ENCODE results near the gene ACACA.

The ACACA gene

DNA sequence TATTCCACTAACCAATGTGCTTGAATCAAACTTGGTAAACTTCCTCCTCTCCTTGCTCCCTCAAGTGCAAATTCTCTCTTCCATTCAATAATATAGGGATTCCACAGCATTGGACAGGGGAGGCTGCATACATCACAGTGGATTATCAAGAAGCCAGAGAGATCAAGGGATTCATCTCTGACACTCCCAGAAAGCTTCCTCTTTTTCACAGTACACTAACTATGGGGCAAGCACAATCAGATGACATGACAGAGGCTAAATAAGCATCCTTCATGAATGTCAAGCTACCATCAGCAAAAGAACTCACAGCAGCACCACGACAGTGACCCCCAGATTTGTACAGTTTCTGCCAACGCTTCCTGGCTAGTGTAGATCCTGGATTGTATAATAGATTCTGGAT is 209.3 kb downstream of the ACACA start:
- no peak for DNase-seq (ENCODE audit: low read depth)
- TF ChIP-seq, protein P1, sequence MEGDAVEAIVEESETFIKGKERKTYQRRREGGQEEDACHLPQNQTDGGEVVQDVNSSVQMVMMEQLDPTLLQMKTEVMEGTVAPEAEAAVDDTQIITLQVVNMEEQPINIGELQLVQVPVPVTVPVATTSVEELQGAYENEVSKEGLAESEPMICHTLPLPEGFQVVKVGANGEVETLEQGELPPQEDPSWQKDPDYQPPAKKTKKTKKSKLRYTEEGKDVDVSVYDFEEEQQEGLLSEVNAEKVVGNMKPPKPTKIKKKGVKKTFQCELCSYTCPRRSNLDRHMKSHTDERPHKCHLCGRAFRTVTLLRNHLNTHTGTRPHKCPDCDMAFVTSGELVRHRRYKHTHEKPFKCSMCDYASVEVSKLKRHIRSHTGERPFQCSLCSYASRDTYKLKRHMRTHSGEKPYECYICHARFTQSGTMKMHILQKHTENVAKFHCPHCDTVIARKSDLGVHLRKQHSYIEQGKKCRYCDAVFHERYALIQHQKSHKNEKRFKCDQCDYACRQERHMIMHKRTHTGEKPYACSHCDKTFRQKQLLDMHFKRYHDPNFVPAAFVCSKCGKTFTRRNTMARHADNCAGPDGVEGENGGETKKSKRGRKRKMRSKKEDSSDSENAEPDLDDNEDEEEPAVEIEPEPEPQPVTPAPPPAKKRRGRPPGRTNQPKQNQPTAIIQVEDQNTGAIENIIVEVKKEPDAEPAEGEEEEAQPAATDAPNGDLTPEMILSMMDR (conservative IDR thresholded peaks at IDR 0.05; ENCODE audit: low read depth, low read length), result no peak
- no peak overlapping the region for H3K4me3 ChIP-seq (ENCODE audit: low read length)

DNA sequence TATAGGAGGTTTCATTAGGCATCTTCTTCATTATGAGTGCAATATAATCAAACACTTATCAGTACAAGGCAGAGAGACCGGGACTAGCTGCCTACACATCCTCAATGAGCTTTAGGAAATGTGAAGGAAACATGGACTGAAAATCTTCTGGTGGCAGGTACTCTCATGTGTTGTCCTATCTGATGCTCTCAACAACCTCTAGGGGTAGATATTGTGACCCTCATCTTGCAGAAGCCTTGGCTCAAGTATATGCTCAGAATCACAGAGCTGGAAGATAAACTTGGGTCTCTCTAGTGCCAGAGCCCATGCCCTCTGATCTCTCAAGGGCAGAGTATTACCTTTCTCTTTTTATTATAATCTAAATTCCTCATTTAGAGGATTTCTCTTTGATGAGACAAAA is 212.4 kb downstream of the ACACA start:
- no peak for DNase-seq (ENCODE audit: low read depth)
- no peak overlapping the region for H3K4me3 ChIP-seq (ENCODE audit: low read length)
- TF ChIP-seq, protein P1 (conservative IDR thresholded peaks at IDR 0.05; ENCODE audit: low read depth, low read length), result no peak

DNA sequence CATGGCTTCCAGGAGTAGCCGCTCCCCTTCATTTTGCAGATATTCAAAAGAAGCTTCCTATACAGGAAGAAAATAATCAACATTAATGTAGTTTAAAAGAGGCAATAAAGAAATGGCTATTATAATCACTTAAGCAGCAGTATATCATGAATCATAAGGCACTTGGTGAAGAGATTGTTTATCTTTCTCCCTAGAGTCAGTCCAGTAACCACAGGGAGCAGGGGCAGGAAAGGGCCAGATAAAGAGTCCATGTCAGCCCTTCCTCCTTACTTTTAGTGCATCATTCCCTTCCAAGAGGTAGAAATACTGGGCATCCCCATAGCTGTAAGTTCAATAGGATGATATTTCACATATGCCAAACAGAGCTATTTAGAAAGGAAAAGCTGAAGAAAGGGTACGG is 215.4 kb downstream of the ACACA start:
- no peak overlapping the region for H3K4me3 ChIP-seq (ENCODE audit: low read length)
- TF ChIP-seq, protein P1 (conservative IDR thresholded peaks at IDR 0.05; ENCODE audit: low read depth, low read length), result no peak
- DNase-seq (ENCODE audit: low read depth), result no peak

DNA sequence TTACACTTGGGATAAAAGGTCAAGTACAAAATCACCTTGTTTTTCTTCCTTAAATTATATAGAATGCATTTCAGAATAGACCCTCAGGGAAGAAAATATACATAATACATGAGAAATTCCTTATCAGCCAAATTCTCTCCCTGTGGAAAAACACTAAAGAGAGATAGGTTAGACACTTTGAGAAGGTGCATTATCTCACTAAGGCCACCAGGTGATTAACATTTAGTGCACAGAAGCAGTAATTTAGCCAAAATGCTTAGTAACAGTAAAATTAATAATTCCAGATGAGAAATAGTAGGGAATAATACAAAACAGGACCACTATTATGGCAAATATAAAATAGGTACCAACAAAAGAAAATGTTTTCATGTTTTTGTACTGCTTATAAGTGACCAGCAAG is 216.1 kb downstream of the ACACA start:
- TF ChIP-seq, protein P1 (conservative IDR thresholded peaks at IDR 0.05; ENCODE audit: low read depth, low read length), result peak; percentile 16
- DNase-seq (ENCODE audit: low read depth), result no peak
- no peak overlapping the region for H3K4me3 ChIP-seq (ENCODE audit: low read length)

DNA sequence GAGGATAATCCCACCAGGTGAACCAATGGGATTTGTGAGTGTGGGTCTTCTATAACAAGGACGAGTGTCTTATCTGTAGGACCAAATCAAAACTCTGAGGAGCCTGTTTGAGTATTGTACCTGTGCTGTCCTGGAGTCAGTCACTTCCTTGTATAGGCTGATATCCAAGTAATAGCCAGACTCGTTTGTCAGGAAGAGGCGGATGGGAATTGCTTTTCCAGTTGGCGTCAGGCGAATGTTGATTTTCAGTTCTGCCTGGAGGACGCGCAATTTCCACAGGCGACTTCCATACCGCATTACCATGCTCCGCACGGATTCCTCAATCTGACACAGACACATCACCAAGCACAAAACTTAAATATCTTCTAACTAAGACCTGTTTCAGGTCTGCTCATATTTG is 218.5 kb downstream of the ACACA start:
- TF ChIP-seq, protein P1 (conservative IDR thresholded peaks at IDR 0.05; ENCODE audit: low read depth, low read length), result no peak
- DNase-seq (ENCODE audit: low read depth), result no peak
- H3K4me3 ChIP-seq (ENCODE audit: low read length), result no peak overlapping the region

DNA sequence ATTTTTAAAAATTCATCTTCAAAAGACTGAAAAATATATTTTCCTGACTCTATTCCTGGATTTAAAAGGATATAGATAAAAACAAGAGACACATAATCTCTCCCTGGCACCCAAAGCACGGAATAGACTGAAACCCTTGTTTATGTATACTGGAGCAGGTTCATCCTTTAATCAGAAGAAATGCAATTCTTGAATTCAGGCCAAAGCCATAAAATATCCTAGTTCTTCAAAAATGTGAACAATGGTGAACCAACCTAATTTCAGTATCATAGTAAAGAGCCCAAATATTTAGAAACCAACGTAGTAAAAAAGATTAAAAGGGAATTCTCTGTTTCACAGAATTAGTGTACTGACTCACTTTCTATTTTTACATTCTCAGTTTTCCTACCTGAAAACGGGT is 219.4 kb downstream of the ACACA start:
- TF ChIP-seq, protein P1 (conservative IDR thresholded peaks at IDR 0.05; ENCODE audit: low read depth, low read length), result no peak
- no peak for DNase-seq (ENCODE audit: low read depth)

DNA sequence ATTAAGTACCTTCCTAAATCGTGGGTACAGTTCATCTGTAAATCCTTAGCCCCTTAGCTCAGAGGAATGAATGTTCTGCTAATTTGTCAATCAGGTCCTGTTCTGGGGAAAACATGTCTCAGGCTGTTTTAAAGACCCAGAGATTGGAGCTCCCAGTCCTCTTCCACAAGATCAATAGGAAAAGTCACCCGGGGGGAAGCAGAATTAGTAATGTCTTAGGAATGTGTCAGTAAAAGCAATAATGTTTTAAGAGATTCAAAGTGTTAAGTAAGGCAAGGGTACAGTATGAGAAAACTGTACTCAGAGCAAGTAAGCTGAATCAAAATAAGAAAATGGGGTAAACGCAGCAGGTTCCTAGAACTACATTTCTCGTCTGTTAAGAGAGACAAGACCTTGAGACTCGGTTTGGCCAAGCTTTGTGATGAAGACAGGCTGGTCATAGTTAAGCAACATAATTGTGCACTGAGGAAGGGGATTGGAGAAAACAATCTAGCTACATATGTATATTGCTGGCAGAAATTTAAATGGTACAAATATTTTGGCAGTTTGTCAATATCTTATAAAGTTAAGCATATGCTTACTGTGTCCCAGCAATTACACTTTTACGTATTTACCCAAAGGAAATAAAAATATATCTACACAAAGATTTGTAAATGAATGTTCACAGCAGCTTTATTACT is 223.7 kb downstream of the ACACA start:
- no peak for DNase-seq (ENCODE audit: low read depth)
- no peak overlapping the region for H3K4me3 ChIP-seq (ENCODE audit: low read length)
- TF ChIP-seq, protein P1 (conservative IDR thresholded peaks at IDR 0.05; ENCODE audit: low read depth, low read length), result no peak

More for the DNA sequence above, 219.4 kb downstream of the ACACA start:
- H3K4me3 ChIP-seq (ENCODE audit: low read length), result no peak overlapping the region

All from retinal pigment epithelial cell (primary cell).